ENCODE measurements around the gene ZMYND11. TPM values are rescaled to one million over a fixed set of nuclear protein-coding genes. Genes with fewer than 3 reads are reported as not detected.

ZMYND11 gene
- polyA plus RNA-seq, 1 of the 3 experiments (the other 2 are of a cell fraction), result 33.1 TPM

- H3K4me2 ChIP-seq, result no peak overlapping the region
- no peaks in the 10 kb centered on the region for H3K27me3 ChIP-seq (ENCODE audit: insufficient read depth)
- no peak for DNase-seq
- H3K9ac ChIP-seq, result no peak overlapping the region
- H3K9me2 ChIP-seq, result no peaks in the 10 kb centered on the region
- H2AFZ ChIP-seq (ENCODE audit: low read depth), result no peak overlapping the region
- no peaks in the 10 kb centered on the region for H4K20me1 ChIP-seq (ENCODE audit: insufficient read depth)
- WGBS (ENCODE audit: low lambda C conversion rate), result 95% methylated on average over 6 of the region's 6 CpGs
- H3K4me3 ChIP-seq (ENCODE audit: low read depth in 2 of 2, low read length in 1 of 2), result no peak overlapping the region
- peaks cover 7 to 25% of the 10 kb centered on the region in 2 experiments; a peak in 3 of 4 replicates for H3K4me1 ChIP-seq (ENCODE audit: control insufficient read depth in 1 of 2, insufficient read depth in 2 of 2, low read depth in 1 of 2, low read length in 1 of 2)
- H3K27ac ChIP-seq (ENCODE audit: low read depth in 2 of 2, low read length in 1 of 2), result no peak overlapping the region
- no peaks in the 10 kb centered on the region for H3K9me3 ChIP-seq
- H3K79me2 ChIP-seq (ENCODE audit: insufficient read depth), result no peaks in the 10 kb centered on the region
- peaks cover under 1 to 14% of the 10 kb centered on the region in 2 experiments for H3K36me3 ChIP-seq (replicated peaks in 1 of 2; ENCODE audit: control insufficient read depth in 1 of 2, insufficient read depth in 2 of 2, low read length in 1 of 2)
- peaks cover 11% of the 10 kb centered on the region for H3F3A ChIP-seq (replicated peaks; ENCODE audit: insufficient read depth)
- ChIA-PET POLR2A (no interaction called here), CTCF (interaction anchor here (1.1 to 1.2 kb wide), 2 partner anchors 12 to 517 kb away, joined by 3 to 5 read pairs; no protein-coding TSS in a partner anchor)
- TF ChIP-seq CHD2 (IDR thresholded peaks at IDR 0.05; ENCODE audit: low read length, partially characterized antibody), result no peak
- TF ChIP-seq MAX (IDR thresholded peaks at IDR 0.05; ENCODE audit: low read depth), result no peak
- no peak for TF ChIP-seq TEAD4 (IDR thresholded peaks at IDR 0.05; ENCODE audit: borderline replicate concordance, insufficient read depth)
- TF ChIP-seq SIN3A (IDR thresholded peaks at IDR 0.05; ENCODE audit: borderline replicate concordance, low read depth, low read length), result no peak
- TF ChIP-seq EZH2phosphoT487 (IDR thresholded peaks at IDR 0.05; ENCODE audit: borderline replicate concordance, low read depth), result no peak
- no peak for TF ChIP-seq GABPA (IDR thresholded peaks at IDR 0.05; ENCODE audit: low read depth)
- no peak for TF ChIP-seq TAF1 (IDR thresholded peaks at IDR 0.05; ENCODE audit: borderline replicate concordance, low read depth, low read length)
- TF ChIP-seq FOSL2 (IDR thresholded peaks at IDR 0.05; ENCODE audit: borderline replicate concordance, low read depth), result no peak
- TF ChIP-seq SMC3 (IDR thresholded peaks at IDR 0.05; ENCODE audit: low read depth, low read length), result no peak
- no peak for TF ChIP-seq RFX5 (IDR thresholded peaks at IDR 0.05; ENCODE audit: low read length)
Observed at GRCh38 chr10:271722-272121, 136.5 kb downstream of the ZMYND11 start.

GRCh38 chr10:273088-273487, 137.8 kb downstream of the ZMYND11 start:
- no peaks in the 10 kb centered on the region for H3K9me3 ChIP-seq
- no peaks in the 10 kb centered on the region for H3K27me3 ChIP-seq (ENCODE audit: insufficient read depth)
- WGBS (ENCODE audit: low lambda C conversion rate), result 96% methylated on average over 11 of the region's 16 CpGs
- peaks cover 4% of the 10 kb centered on the region for H3F3A ChIP-seq (replicated peaks; ENCODE audit: insufficient read depth)
- no peaks in the 10 kb centered on the region for H3K79me2 ChIP-seq (ENCODE audit: insufficient read depth)
- no peak overlapping the region for H3K4me2 ChIP-seq
- ChIA-PET POLR2A (interaction anchor here (0.6 kb wide), 1 partner anchor 31 kb away, joined by 3 read pairs; no protein-coding TSS in a partner anchor), CTCF (no interaction called here)
- H3K27ac ChIP-seq (ENCODE audit: low read depth in 2 of 2, low read length in 1 of 2), result no peak overlapping the region
- H2AFZ ChIP-seq (ENCODE audit: low read depth), result no peak overlapping the region
- peaks cover 5 to 23% of the 10 kb centered on the region in 2 experiments for H3K36me3 ChIP-seq (replicated peaks in 1 of 2; ENCODE audit: control insufficient read depth in 1 of 2, insufficient read depth in 2 of 2, low read length in 1 of 2)
- H3K9me2 ChIP-seq, result no peaks in the 10 kb centered on the region
- H4K20me1 ChIP-seq (ENCODE audit: insufficient read depth), result no peaks in the 10 kb centered on the region
- H3K9ac ChIP-seq, result no peak overlapping the region
- peaks cover 0 to 15% of the 10 kb centered on the region in 2 experiments; a peak in 2 of 4 replicates for H3K4me1 ChIP-seq (ENCODE audit: control insufficient read depth in 1 of 2, insufficient read depth in 2 of 2, low read depth in 1 of 2, low read length in 1 of 2)
- DNase-seq, result no peak
- H3K4me3 ChIP-seq (ENCODE audit: low read depth in 2 of 2, low read length in 1 of 2), result no peak overlapping the region
- TF ChIP-seq GATA2 (CRISPR knock-in tag; IDR thresholded peaks at IDR 0.05), result no peak
- no peak for TF ChIP-seq NRF1 (IDR thresholded peaks at IDR 0.05; ENCODE audit: low read depth, low read length)
- no peak for TF ChIP-seq FOXJ3 (CRISPR knock-in tag; IDR thresholded peaks at IDR 0.05)
- TF ChIP-seq RFX5 (IDR thresholded peaks at IDR 0.05; ENCODE audit: low read length), result no peak
- no peak for TF ChIP-seq USF1 (IDR thresholded peaks at IDR 0.05; ENCODE audit: borderline replicate concordance, low read depth)
- no peak for TF ChIP-seq REST (IDR thresholded peaks at IDR 0.05; ENCODE audit: low read depth, low read length)
- TF ChIP-seq YY1 (IDR thresholded peaks at IDR 0.05; ENCODE audit: low read depth), result no peak
- no peak for TF ChIP-seq MEF2A (IDR thresholded peaks at IDR 0.05; ENCODE audit: borderline replicate concordance, low read depth)
- no peak for TF ChIP-seq NFIC (IDR thresholded peaks at IDR 0.05; ENCODE audit: borderline replicate concordance)
- TF ChIP-seq CTCF (IDR thresholded peaks at IDR 0.05), result no peak
- TF ChIP-seq USF2 (IDR thresholded peaks at IDR 0.05; ENCODE audit: borderline replicate concordance, low read depth, low read length), result no peak
- no peak for TF ChIP-seq EZH2phosphoT487 (IDR thresholded peaks at IDR 0.05; ENCODE audit: borderline replicate concordance, low read depth)
- no peak for TF ChIP-seq POLR2AphosphoS5 (IDR thresholded peaks at IDR 0.05; ENCODE audit: low read depth, low read length)
- TF ChIP-seq TAF1 (IDR thresholded peaks at IDR 0.05; ENCODE audit: borderline replicate concordance, low read depth, low read length), result no peak

Data from SK-N-SH (cell line).